ENCODE measurements around the gene LRRC75A. TPM values are rescaled to one million over a fixed set of nuclear protein-coding genes. Genes with fewer than 3 reads are reported as not detected.

Gene LRRC75A
- total and polyA plus RNA-seq, 3 donors from 2014 or later = 39.1 to 47.9 (median 44.5) TPM

DNA sequence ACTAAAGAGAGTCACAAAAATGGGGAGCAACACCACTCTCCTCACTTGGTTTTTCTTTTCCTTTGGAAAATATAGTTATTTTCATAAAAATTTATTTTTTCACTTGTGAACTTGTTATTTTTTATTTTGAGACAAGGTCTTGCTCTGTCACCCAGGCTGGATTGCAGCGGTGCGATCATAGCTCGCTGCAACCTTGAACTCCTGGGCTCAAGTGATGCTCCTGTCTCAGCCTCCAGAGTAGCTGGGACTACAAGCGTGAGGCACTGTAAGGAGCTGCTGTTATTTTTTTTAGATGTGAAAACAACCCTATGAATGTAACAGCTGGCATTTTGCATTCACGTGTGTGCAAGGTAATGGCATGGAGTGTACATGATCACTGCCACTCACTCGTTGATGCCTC is 24.9 kb downstream of the LRRC75A start:
- no peak overlapping the region for H3K27ac ChIP-seq
- no peaks in the 10 kb centered on the region for H3K9me3 ChIP-seq
- no peak overlapping the region for H3K4me3 ChIP-seq
- WGBS, 2 donors = 55 to 85% methylated on average over 6 of the region's 6 CpGs
- no peak for DNase-seq
- no peaks in the 10 kb centered on the region for H3K27me3 ChIP-seq
- TF ChIP-seq, protein P1, sequence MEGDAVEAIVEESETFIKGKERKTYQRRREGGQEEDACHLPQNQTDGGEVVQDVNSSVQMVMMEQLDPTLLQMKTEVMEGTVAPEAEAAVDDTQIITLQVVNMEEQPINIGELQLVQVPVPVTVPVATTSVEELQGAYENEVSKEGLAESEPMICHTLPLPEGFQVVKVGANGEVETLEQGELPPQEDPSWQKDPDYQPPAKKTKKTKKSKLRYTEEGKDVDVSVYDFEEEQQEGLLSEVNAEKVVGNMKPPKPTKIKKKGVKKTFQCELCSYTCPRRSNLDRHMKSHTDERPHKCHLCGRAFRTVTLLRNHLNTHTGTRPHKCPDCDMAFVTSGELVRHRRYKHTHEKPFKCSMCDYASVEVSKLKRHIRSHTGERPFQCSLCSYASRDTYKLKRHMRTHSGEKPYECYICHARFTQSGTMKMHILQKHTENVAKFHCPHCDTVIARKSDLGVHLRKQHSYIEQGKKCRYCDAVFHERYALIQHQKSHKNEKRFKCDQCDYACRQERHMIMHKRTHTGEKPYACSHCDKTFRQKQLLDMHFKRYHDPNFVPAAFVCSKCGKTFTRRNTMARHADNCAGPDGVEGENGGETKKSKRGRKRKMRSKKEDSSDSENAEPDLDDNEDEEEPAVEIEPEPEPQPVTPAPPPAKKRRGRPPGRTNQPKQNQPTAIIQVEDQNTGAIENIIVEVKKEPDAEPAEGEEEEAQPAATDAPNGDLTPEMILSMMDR (IDR thresholded peaks at IDR 0.05) = no peak
- TF ChIP-seq POLR2A (IDR thresholded peaks at IDR 0.05) = no peak
- H3K4me1 ChIP-seq = peaks cover 54% of the 10 kb centered on the region
- intact Hi-C loops (cut with DNase I; ENCODE audit: low total_unique reads) = no loop called here
- no peaks in the 10 kb centered on the region for H3K36me3 ChIP-seq (ENCODE audit: low read depth, missing control alignments)

GRCh38 chr17:16466407-16466806 is 25.6 kb downstream of the LRRC75A start:
- 80 to 93% methylated on average over 8 to 9 of the region's 9 CpGs for WGBS, 2 donors
- H3K27ac ChIP-seq = no peak overlapping the region

GRCh38 chr17:16465861-16466338 is 26.1 kb downstream of the LRRC75A start:
- H3K27me3 ChIP-seq = no peaks in the 10 kb centered on the region
- DNase-seq = no peak
- H3K4me1 ChIP-seq = peaks cover 58% of the 10 kb centered on the region
- intact Hi-C loops (cut with DNase I; ENCODE audit: low total_unique reads) = no loop called here
- TF ChIP-seq POLR2A (IDR thresholded peaks at IDR 0.05) = no peak
- TF ChIP-seq, protein P1 (IDR thresholded peaks at IDR 0.05) = no peak
- no peak overlapping the region for H3K4me3 ChIP-seq
- H3K36me3 ChIP-seq (ENCODE audit: low read depth, missing control alignments) = no peaks in the 10 kb centered on the region
- H3K9me3 ChIP-seq = no peaks in the 10 kb centered on the region
- no peak overlapping the region for H3K27ac ChIP-seq
- WGBS, 2 donors = 35 to 50% methylated on average over 3 to 4 of the region's 4 CpGs

More at GRCh38 chr17:16466407-16466806, 25.6 kb downstream of the LRRC75A start:
- intact Hi-C loops (cut with DNase I; ENCODE audit: low total_unique reads) = no loop called here
- TF ChIP-seq, protein P1 (IDR thresholded peaks at IDR 0.05) = no peak
- no peak for TF ChIP-seq POLR2A (IDR thresholded peaks at IDR 0.05)
- no peaks in the 10 kb centered on the region for H3K9me3 ChIP-seq
- H3K4me1 ChIP-seq = peaks cover 58% of the 10 kb centered on the region
- DNase-seq = no peak
- H3K36me3 ChIP-seq (ENCODE audit: low read depth, missing control alignments) = no peaks in the 10 kb centered on the region
- H3K27me3 ChIP-seq = no peaks in the 10 kb centered on the region
- H3K4me3 ChIP-seq = no peak overlapping the region

DNA sequence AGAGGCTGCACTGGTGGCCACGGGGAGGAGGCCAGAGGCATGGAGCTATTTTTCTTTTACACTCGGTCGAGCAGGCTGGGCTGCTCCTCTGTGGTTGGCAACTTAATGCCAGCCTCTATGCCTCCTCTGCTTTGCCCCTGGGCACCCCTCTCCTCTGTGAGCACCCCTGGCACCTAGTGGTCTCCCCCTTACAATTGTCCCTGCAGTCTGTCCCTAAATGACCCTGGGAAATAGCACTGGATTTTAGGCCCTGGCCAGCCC is 27.0 kb downstream of the LRRC75A start:
- WGBS, 2 donors = 51 to 78% methylated on average over 3 of the region's 3 CpGs
- Histone ChIP-seq H3K27me3 (no peaks in the 10 kb centered on the region), H3K9me3 (no peaks in the 10 kb centered on the region), H3K27ac (no peak overlapping the region), H3K4me1 (peaks cover 54% of the 10 kb centered on the region), H3K36me3 (ENCODE audit: low read depth, missing control alignments) (no peaks in the 10 kb centered on the region), H3K4me3 (no peak overlapping the region)
- no peak for DNase-seq
- TF ChIP-seq, protein P1 (IDR thresholded peaks at IDR 0.05) = no peak
- no peak for TF ChIP-seq POLR2A (IDR thresholded peaks at IDR 0.05)
- intact Hi-C loops (cut with DNase I; ENCODE audit: low total_unique reads) = no loop called here

GRCh38 chr17:16464303-16465051 is 27.5 kb downstream of the LRRC75A start:
- no peak overlapping the region for H3K4me3 ChIP-seq
- no peaks in the 10 kb centered on the region for H3K27me3 ChIP-seq
- DNase-seq = no peak
- peaks cover 51% of the 10 kb centered on the region for H3K4me1 ChIP-seq
- intact Hi-C loops (cut with DNase I; ENCODE audit: low total_unique reads) = no loop called here
- H3K27ac ChIP-seq = no peak overlapping the region
- H3K9me3 ChIP-seq = no peaks in the 10 kb centered on the region
- WGBS, 2 donors = 65 to 66% methylated on average over 10 to 12 of the region's 12 CpGs
- TF ChIP-seq POLR2A (IDR thresholded peaks at IDR 0.05) = no peak
- TF ChIP-seq, protein P1 (IDR thresholded peaks at IDR 0.05) = no peak
- H3K36me3 ChIP-seq (ENCODE audit: low read depth, missing control alignments) = no peaks in the 10 kb centered on the region
